Measurements from ENCODE around the gene PTPRN2.

The PTPRN2 gene

DNA sequence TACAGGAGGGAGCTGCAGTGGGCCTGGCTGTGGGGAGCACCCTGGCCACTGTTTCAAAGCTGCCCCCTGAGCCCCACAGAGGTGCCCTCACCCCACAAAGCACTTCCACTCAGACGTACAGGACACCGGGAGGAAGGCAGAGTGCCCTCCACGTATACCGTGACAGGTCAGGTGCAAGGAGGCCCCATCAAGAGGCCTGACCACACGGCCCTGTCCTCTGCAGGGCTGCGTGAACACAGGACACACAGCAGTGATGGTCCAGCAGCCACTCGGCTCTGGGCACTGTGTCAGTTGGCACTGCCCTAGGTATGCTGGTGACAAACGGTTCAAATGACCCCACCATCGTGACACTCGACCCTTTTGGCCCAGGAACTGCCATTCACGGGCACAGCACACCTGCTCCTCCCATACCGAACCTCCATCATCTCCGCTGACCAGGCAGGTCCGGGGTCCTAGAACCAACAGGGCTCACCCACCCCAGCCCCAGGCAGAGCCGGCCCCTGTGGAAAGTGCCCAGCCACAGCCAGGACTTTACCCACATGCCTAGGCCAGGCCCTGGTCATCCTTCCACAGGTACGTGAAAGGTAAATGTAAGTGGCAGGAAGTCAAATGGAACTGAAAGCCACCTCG, 560.9 kb downstream of the PTPRN2 start:
- DNase-seq (ENCODE audit: low read depth) = no peak

DNA sequence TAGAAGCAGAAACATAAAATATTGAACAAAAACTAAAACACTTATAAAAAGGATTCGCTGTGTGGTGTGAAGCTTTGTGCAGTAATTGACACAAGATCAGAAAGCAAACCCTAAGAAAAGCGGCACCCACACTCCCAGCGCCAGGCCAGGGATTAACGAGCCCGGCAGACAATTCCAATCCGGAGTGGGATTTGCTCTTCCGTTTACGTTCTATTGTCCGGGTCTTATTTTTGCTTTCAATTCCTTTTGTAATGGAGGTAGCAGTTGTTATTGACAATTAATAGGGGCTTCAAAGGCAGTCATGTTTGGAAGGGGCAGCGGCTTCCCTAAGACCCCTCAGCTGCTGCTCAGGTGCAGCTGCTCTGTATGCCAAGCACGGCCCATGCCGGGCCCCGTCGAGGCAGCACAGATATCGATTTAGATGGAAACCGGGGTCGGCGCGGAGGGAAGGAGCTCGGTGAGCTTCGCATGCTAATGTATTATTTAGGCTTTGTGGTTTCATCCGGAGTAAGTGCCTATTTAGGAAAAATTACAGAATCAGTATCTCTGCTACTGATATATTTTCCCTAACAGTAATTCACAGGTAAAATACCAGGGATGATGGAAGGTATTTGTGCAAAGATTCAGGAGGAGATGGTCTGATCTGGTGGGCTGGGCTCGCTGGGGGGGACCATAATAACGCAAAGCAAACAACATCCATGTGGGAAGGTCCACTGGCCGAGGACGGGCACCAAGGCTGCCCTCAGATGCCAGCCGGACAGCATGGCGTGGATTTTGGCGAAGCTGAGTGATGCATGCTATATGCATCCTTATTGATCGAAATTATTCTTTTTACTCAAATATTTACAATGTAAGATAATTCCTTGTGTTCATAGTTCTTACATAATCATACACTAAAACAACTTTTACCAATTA, 561.7 kb downstream of the PTPRN2 start:
- no peak for DNase-seq (ENCODE audit: low read depth)

DNA sequence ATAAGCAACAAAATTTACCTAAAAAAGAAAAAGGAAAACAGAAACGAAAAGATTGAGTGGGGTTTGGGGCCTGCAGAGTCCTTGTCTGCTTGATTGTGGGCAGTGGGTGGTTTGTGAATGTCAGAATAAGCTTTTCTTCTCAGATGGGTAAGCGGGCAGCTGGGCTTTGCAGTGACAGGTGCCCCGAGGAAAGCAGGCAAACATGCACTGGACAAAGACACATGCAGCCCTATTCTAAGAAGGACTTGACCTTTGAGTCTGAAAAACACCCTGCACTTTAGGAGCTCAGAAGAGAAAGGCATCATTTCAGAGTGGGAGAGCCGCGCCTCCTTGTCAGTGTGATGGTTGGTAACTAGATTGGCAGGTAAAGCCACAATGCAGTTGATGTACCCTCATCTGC, 562.7 kb downstream of the PTPRN2 start:
- no peak for DNase-seq (ENCODE audit: low read depth)

DNA sequence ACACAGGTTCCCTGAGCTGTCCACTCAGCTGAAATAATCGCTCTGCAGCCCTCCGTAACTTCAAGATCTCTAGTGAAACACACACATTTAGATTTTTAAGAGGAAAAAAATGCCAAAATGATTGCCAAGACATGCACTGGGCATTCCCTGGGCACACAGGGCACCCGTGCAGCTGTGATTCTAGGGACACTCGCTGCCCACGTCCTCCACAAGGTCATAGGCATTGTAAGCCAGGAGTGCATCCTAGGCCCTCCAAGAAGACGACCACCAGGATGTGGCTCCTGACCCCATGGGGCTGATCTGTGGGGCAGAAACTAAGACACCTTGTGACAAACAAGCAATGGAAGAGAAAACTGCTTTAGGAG, 563.3 kb downstream of the PTPRN2 start:
- no peak for DNase-seq (ENCODE audit: low read depth)

DNA sequence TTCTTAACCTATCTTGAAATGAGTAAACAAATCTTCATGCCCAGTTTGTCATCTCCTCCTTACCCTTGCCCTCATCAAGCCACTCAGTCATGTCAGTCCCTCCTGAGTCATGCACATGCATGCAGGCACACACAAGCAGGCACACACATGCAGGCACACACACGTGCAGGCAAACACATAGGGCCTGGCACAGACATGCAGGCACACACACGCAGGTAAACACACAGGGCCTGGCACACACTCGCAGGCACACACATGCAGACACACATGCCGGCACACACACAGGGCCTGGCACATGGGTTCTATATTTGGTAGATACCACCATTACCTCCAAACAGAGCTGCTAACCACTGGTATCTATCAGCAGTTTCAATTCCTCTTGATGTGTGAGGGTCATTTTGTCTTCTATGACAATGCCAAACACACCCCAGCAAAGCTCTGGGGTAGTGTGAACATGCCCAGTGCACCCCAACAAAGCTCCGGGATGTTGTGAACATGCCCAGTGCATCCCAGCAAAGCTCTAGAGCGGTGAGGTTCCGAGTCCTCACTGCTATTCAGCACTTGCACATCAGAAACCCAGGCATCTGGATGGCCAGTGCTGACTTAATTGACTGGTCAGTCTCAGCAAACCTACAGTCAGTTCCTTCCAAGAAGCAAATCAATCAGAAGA, 563.8 kb downstream of the PTPRN2 start:
- no peak for DNase-seq (ENCODE audit: low read depth)

DNA sequence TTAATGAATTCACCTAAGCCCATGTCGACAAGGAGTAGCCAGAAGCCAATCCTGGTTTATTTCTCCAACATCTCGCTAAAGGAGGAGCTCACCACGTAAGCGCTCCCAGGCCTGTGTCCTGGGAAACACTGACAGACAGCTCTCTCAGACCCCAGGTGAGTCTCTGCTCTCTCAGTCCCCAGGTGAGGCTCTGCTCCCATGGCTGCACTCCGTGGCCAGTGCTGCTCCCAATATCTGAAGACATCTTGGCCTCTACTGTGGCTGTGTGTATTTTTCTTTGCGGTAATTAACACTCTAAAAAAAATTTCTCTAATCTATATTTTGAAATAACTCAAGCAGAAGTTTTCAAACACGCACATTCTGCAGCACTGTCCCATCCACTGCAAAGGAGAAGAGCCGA, 564.5 kb downstream of the PTPRN2 start:
- DNase-seq (ENCODE audit: low read depth) = no peak

DNA sequence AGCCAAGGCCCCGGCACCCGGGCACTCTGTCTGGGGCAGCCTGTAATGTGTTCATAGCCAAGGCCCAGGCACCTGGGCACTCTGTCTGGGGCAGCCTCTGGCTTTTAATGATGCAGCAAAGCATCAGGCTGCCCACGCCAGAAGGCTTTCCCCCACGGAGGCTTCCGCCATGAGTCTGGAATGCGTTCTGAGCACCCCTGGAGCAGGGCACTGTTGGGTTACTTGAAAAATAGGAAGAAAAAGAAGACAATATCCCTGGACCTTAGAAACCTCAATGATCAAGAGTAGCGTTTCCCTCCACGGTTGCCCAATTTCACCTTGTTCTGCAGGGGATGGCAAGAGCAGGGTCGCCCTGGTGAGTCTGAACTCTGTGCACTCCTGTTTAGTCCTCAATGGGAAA, 565.0 kb downstream of the PTPRN2 start:
- no peak for DNase-seq (ENCODE audit: low read depth)

DNA sequence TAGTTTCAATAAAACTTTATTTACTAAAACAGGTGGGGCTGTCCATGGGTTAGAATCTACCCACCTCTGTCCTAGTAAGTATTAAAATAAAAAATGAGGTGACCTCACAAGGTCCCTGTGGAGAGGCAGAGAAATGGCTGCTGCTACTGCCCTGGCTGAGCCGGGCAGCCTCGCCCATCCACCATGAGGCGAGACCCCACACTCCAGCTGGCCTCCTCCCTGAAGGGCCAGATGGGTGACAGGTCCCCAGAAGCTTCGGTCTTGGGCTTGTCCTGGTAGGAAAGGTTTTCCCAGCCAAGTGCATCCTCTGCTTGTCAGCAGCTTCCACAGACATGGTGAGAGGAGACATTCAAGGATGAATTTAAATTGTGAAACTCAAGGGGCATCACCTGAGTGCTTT, 565.8 kb downstream of the PTPRN2 start:
- no peak for DNase-seq (ENCODE audit: low read depth)

DNA sequence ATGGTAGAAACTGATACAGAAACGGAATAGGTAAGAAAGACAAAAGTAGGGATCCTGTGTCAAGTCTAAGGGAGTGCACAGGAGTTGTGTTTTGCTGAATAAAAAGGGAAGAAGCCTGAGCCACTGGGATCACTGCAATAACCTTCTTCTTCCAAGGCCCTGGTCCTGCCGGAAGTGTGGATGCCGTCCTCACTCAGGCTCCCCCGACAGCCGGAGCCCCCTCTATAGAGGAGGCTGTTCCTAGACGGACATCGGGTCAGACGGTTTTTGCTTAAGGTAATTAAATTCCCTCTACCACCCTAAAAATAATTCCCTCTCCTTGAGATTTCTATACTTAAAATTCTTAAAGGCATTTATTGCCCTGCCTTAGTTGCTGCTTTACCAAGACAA, 566.9 kb downstream of the PTPRN2 start:
- DNase-seq (ENCODE audit: low read depth) = no peak

DNA sequence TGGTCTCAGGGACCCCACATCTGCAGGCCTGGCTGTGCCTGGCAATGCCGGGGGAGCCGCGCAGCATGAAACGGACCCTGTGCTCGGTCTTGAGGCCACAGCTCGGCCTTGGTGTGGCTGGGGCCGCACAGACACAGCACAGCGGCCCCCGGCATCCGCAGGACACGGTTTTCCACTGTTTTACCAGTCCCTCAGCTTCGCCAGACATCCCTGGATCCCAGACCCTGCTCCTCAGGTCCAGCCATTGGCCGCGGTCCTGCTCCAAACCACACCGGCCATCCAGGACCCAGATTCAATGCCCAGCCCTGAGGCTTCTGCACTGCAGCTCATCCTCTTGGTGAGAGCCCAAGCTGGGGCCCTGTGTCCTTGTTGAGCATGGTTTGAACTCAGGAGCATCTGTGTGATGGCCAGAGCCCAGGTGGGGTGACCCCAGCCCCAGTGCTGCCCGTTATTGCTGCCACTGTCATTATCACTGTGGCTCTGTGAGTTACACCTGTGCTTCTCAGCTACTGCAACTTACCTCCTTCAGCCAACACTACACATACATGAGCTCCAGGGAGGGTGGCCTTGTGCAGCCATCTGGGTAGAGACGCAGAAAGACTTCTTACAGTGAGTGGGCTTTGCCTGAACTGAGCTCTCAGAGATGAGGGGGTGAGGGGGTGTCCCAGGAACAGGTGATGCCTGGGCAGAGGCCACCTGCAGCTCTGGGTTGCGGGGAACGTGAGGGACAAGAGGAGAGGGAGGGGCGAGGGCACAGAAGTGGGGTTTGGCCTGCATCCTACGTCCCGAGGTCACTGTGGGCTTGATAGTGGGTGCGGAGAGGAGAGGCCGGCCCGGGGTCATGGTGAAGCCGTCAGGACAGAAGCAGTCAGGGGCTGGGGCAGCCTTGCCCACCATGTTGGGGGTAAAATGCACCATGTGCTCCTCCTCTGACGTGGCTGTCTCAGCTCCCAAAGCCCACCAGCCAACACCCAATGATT, 567.6 kb downstream of the PTPRN2 start:
- DNase-seq (ENCODE audit: low read depth) = no peak

DNA sequence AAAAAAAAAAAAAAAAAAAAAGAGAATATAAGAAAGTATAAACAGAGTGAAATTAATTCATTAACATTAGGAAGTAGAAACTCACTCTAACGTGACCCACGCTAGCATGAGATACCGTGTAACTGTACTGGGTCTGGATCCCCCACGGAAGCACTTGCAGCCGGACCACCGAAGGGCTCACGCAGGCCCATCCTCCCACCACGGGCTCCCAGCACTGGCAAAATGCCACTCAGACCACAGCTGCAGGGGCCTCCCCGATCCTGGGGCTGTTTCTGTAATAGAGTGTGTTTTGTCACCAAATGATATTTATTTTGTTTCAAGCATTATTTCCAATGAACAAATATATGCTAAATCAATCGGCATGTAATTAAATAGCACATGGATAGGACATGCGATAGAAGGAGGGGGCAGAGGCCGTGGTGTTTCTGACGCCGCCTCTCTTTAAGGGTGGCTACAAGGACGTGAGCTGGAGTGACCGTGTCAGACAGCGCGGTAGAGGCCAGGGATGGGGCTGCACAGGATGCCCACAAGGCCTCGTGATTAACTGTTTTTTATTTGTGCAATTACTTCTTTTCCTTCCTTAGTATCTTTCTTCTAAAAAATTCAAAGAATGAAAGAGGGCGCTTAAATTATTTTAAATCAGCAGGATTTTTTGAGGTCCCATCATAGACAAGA, 568.5 kb downstream of the PTPRN2 start:
- no peak for DNase-seq (ENCODE audit: low read depth)

DNA sequence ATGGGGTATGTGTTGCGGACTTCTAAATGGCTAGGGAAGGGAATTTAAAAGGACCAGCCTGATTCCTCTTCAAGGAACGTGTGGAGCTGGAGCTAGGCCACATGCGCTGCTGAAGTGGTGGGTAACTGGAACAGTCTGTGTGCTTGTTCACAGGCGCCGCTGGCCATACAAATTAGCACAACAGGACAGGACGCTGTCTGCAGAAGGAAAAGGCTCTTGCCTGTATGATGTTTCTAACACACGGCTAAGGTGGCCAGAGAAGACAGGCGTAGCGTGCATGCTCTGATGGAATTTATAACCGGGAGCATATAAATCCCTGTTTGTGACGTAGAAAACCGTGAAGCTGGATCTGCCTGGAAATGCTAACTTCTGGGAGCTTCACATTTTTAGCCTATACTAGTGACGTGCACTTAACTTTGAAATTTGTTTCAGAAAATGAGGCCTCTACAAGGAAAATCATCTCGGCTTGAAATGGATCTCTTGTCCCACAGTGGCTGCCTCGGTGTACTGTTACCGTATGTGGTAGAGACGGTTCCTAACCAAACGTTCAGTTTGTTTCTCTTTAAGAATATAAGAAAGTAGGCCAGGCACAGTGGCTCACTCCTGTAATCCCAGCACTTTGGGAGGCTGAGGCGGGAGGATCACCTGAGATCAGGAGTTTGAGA, 569.4 kb downstream of the PTPRN2 start:
- DNase-seq (ENCODE audit: low read depth) = no peak

DNA sequence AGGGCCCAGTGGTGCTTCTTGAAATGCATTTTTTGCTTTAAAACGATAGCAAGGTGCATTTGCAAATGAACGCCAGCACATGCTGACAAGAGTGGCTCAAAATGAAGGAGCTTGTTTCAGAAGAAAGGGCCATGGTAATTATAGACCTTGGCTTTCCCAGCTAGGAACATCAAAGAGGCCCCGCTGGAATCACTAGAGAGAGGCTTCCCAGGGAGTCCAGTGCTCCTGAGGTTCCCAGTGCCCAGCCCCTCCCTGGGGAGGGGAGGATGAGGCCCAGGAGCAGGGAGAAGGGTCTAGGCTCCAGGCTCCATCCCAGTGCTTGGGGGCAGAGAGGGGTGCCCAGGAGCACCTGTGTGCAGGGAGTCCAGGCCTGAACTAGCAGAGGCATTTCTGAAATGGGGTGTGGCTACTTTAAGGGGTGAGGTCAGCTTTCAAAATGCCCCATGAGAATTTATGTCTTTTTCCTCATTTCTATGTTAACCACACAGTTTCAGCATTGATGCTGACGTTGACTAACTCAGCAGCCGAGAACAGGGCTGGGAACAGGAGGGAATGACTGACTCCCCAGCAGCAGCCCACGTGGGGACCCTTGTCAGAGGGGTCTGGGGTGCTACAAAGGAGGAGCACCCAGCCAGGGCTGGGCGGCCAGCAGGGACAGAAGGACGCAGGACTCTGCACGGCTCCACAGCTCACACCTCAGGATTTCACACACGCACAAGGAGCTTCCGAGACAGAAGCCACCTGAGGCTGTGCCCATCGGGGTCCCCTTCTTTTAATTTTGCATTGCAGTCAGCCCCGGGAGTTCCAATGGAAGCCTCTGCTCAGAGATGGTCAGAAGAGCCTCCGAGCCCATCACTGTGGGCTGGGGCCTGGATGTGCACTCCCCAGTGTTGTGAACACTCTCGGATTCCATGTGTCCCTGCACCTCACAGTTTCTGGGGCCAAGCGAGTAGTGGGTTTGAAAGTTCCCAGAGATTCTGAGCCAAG, 570.2 kb downstream of the PTPRN2 start:
- DNase-seq (ENCODE audit: low read depth) = no peak

DNA sequence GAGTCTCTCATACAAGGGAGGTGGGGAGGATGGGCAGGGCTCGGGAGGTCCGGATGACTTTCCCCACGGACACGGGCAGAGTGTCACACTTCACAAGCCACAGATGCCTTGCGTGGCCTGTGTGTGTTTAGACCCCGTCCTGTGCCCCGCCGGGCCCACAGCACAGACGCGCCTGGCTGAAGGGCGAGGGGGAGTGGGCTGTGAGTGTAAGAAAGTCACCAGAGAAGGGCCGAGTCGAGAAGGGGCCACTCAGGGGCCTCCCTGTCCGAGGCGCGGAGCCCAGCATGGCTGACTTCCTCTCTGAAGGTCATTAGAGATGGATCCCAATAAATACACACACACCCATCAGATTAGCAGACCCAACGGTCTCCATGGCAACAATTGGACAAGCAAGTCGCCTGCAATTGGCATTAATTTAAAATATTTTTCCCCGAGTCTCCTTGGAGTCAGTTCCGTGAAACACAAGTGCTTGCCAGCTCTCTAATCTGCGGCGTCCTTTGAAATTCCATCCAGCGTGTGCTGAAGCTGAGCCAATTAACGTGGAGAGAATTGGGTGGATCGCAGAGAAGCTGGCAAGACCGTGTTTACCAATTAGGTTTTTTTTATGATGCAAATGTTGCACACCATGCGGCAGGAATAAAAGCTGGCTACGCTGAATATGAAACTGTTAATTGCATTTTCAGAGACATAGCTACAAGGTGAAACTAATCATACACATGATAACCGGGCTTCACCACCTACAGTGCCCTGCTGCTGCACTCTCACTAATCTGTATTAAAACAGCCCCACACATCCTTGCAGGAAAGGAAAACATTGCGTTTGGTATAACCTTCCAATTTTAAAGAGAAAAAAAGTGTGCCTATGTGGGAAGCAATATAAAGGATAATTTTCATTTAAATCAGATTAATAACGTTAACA, 571.2 kb downstream of the PTPRN2 start:
- no peak for DNase-seq (ENCODE audit: low read depth)

DNA sequence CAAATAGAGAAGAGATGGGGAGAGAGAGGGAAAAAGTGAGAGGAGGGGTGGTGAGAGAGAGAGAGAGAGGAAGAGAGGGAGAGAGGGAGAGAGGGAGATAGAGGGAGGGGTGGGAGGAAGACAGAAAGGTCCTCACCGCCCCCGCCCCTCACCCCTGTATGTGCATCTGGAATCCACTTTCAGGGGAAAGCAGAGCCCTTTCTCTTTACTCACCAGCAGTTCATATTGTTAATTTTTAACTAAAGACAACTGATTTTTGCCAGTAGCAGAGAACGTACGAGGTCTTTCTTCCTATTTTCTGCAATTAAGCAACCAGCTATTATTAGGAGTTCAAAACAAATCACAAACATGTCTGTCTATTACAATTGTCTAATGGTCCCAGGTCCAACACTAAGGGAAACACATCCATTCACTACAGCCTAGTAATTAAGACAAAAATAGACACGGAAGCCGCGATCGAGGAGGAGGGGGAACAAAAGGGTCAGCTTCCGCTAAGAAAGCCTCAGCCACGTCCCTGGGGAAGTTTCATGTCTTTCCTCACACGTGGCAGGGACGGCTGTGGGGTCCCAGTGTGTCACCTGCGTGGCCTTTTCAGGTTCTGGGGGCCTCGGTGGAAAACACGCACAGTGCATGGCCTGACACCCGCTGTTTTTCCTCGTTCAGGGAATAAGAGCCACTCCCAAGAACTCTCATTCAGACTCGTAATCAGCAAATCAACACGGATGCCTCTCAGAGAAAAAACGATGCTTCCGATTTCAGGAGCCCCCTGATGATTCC, 572.0 kb downstream of the PTPRN2 start:
- no peak for DNase-seq (ENCODE audit: low read depth)

DNA sequence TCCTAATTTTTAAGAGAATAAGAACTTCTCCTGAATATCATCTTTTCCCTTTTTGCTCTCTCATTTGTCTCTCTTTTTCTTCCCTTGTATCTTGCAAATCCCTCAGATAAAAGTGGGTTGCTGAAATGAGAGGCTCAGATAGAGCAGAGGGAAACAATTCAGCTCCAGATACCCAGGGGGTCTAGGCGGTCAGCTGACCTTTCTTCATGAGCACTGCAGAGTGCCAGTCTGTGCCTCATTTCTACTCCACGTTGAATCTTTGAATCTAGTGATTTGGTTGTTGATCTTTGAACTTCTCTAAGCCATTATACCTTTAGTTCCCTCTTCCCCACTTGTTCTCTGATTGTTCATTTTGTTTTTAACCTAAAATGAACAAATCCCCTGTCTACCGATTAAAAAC, 572.6 kb downstream of the PTPRN2 start:
- no peak for DNase-seq (ENCODE audit: low read depth)

DNA sequence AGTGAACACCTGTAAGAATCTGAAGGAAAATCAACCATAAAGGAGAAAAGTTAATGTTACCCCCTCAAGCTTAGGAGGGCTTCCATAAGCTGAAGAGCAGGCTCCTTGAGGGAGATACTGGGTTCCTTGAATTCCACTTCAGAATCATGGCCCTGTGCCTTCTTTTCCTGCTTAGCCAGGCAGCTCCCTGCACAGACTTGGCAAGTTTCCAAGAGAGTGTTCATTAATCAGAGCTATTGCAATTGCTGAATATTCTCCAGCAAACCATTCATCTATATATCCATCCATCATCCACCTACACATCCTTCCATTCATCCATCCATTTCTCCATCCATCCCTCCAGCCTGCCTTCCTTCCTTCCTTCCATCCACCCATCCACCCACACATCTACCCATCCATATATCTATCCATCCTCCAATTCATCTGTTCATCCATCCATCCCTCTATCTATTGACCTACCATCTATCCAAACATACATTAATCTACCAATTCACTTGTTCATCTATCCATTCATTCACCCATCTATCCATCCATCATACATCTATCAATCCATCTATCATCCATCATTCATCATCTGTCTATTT, 574.4 kb downstream of the PTPRN2 start:
- no peak for DNase-seq (ENCODE audit: low read depth)
